ENCODE measurements around the gene FEV. TPM values are rescaled to one million over a fixed set of nuclear protein-coding genes. Genes with fewer than 3 reads are reported as not detected.

Gene FEV
- total and polyA plus RNA-seq, 2 donors (not counting 3 experiments of a cell fraction or from before 2014, with no cell fraction given): not detected

GRCh38 chr2:219009294-219009693 lies 24.3 kb upstream of the FEV start:
- TF ChIP-seq MYC (IDR thresholded peaks at IDR 0.05; ENCODE audit: low read depth, low read length): no peak
- no peak for TF ChIP-seq FOS (IDR thresholded peaks at IDR 0.05; ENCODE audit: borderline replicate concordance, insufficient read depth, low read length)
- no peak for TF ChIP-seq POLR2AphosphoS5 (IDR thresholded peaks at IDR 0.05; ENCODE audit: insufficient read depth, low read depth, low read length)
- TF ChIP-seq EZH2 (IDR thresholded peaks at IDR 0.05; ENCODE audit: borderline replicate concordance, low read depth, low read length, severe bottlenecking): no peak
- TF ChIP-seq JUN (IDR thresholded peaks at IDR 0.05; ENCODE audit: borderline replicate concordance, insufficient read depth, insufficient read length, low read depth): no peak
- TF ChIP-seq GATA2 (IDR thresholded peaks at IDR 0.05; ENCODE audit: insufficient read depth, insufficient read length, low read depth, low read length): no peak
- TF ChIP-seq, protein P1, sequence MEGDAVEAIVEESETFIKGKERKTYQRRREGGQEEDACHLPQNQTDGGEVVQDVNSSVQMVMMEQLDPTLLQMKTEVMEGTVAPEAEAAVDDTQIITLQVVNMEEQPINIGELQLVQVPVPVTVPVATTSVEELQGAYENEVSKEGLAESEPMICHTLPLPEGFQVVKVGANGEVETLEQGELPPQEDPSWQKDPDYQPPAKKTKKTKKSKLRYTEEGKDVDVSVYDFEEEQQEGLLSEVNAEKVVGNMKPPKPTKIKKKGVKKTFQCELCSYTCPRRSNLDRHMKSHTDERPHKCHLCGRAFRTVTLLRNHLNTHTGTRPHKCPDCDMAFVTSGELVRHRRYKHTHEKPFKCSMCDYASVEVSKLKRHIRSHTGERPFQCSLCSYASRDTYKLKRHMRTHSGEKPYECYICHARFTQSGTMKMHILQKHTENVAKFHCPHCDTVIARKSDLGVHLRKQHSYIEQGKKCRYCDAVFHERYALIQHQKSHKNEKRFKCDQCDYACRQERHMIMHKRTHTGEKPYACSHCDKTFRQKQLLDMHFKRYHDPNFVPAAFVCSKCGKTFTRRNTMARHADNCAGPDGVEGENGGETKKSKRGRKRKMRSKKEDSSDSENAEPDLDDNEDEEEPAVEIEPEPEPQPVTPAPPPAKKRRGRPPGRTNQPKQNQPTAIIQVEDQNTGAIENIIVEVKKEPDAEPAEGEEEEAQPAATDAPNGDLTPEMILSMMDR (IDR thresholded peaks at IDR 0.05; ENCODE audit: extremely low read depth in 1 of 2, insufficient read depth in 1 of 2, low read depth in 1 of 2, low read length in 2 of 2): no peak
- no peak for TF ChIP-seq POLR2A (IDR thresholded peaks at IDR 0.05; ENCODE audit: low read depth, low read length)
- TF ChIP-seq, protein P2, sequence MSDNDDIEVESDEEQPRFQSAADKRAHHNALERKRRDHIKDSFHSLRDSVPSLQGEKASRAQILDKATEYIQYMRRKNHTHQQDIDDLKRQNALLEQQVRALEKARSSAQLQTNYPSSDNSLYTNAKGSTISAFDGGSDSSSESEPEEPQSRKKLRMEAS (IDR thresholded peaks at IDR 0.05; ENCODE audit: insufficient read depth, insufficient read length): no peak
- Histone ChIP-seq H3K9me1 (replicated peaks; ENCODE audit: control insufficient read depth, extremely low read depth, insufficient read depth, low read length) (no peaks in the 10 kb centered on the region), H3K79me2 (ENCODE audit: control insufficient read depth, insufficient read depth, low read length) (no peaks in the 10 kb centered on the region), H3K9me3 (replicated peaks; ENCODE audit: control insufficient read depth, insufficient read depth, low read length) (no peaks in the 10 kb centered on the region), H3K4me3 (replicated peaks in 1 of 3; ENCODE audit: insufficient read depth in 1 of 3, low read depth in 1 of 3, low read length in 3 of 3) (no peak overlapping the region), H3K27ac (ENCODE audit: insufficient read depth, low read depth, low read length) (no peak overlapping the region), H2AFZ (ENCODE audit: low read depth, low read length) (no peak overlapping the region), H3K27me3 (ENCODE audit: control insufficient read depth in 2 of 2, insufficient read depth in 2 of 2, low read length in 2 of 2) (peaks cover 3 to 4% of the 10 kb centered on the region in 2 experiments), H4K20me1 (replicated peaks; ENCODE audit: control insufficient read depth, extremely low read depth, insufficient read depth, low read length) (no peaks in the 10 kb centered on the region), H3K9ac (replicated peaks; ENCODE audit: extremely low read depth, insufficient read depth, low read length) (no peak overlapping the region), H3K36me3 (ENCODE audit: control insufficient read depth in 2 of 2, extremely low read depth in 1 of 2, insufficient read depth in 2 of 2, low read length in 2 of 2) (no peaks in the 10 kb centered on the region), H3K4me1 (ENCODE audit: control insufficient read depth, extremely low read depth, insufficient read depth, low read length) (no peaks in the 10 kb centered on the region), H3K4me2 (ENCODE audit: insufficient read depth, low read length) (no peak overlapping the region)
- BruUV-seq (replicated peaks): no TSS peak
- intact Hi-C loops (cut with micrococcal nuclease): no loop called here
- ChIA-PET CTCF (interaction anchor here (1.4 to 4.5 kb wide), 3 partner anchors 9 to 146 kb away, joined by 3 to 17 read pairs (median 13); no protein-coding TSS in a partner anchor), POLR2A (no interaction called here)
- dilution Hi-C loops (cut with MboI; ENCODE audit: extremely low pct_ligation_motif_present, low sequenced_read_pairs): no loop called here
- DNase-seq (ENCODE audit: low read depth, low spot score) (no peak), FAIRE-seq (no peak)
